ENCODE measurements around the gene HLA-DRA. TPM values are rescaled to one million over a fixed set of nuclear protein-coding genes. Genes with fewer than 3 reads are reported as not detected.

HLA-DRA gene
- total RNA-seq, 1 donor from 2014 or later, result not detected

DNA sequence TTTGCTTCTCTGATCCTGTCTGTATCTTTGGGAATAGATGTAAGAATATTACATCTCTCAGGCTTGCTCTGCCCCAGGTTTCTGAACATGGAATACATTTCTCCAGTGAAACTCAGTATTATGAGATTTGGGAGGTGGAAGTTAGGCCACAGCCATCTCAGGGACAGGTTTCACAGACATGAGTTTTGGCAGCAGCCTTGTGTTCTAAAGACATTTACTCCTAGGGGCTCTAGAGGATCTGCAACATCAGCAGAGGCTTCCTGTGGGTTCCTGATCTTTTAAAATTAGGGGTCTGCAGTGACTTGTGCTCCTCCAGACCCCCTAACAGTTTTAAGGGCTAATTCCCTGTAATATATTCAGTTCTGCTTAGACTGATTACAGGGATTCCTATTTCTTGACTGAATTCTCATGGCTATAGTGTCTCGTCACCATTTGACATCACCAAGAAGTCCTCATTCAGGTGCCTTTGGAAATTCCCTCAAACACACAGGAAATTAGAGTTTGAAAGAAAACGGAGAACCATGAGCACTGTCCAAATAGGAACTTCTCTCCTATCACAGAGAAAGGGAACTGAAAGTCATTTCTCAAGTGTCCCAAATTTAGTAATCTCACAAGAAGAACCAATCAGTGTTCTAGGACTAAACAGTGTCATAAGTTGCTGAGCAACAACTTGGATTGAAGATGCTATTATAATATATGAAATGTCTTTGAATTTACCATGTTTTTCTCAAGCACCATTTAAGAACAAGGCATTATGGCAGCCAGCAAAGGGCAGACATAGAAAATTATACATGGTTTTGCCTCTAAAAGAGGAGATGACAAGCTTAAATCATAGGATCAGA lies 2.5 kb upstream of the HLA-DRA start:
- TF ChIP-seq CTCF (IDR thresholded peaks at IDR 0.05; ENCODE audit: partially characterized antibody, unreplicated experiment), result no peak
- Mint-ChIP-seq H3K36me3 (ENCODE audit: unreplicated experiment) (no peaks in the 10 kb centered on the region), H3K4me1 (ENCODE audit: low read depth, unreplicated experiment) (no peaks in the 10 kb centered on the region), H3K4me3 (ENCODE audit: unreplicated experiment) (no peak overlapping the region), H3K9me3 (ENCODE audit: unreplicated experiment) (no peaks in the 10 kb centered on the region), H3K27ac (ENCODE audit: unreplicated experiment) (no peak overlapping the region), H3K27me3 (ENCODE audit: unreplicated experiment) (no peaks in the 10 kb centered on the region)
- DNase-seq, result no peak

DNA sequence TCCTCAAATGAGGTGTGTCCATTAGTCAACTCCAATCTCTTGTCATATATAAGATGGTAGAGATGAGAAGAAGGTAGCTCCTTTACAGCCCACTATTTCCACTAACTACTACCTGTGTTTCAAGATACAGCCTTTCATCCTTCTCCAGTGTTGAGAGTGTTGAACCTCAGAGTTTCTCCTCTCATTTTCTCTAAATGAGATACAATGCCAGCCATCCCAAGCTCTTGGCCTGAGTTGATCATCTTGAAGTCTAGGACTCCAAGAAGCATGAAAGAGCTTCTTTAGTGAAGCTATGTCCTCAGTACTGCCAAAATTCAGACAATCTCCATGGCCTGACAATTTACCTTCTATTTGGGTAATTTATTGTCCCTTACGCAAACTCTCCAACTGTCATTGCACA lies 548 bp upstream of the HLA-DRA start:
- no peak overlapping the region for H3K4me3 Mint-ChIP-seq (ENCODE audit: unreplicated experiment)
- no peak overlapping the region for H3K27ac Mint-ChIP-seq (ENCODE audit: unreplicated experiment)
- H3K27me3 Mint-ChIP-seq (ENCODE audit: unreplicated experiment), result no peaks in the 10 kb centered on the region
- H3K4me1 Mint-ChIP-seq (ENCODE audit: low read depth, unreplicated experiment), result no peaks in the 10 kb centered on the region
- DNase-seq, result no peak
- peaks cover 3% of the 10 kb centered on the region for H3K9me3 Mint-ChIP-seq (ENCODE audit: unreplicated experiment)
- H3K36me3 Mint-ChIP-seq (ENCODE audit: unreplicated experiment), result no peaks in the 10 kb centered on the region
- TF ChIP-seq CTCF (IDR thresholded peaks at IDR 0.05; ENCODE audit: partially characterized antibody, unreplicated experiment), result no peak

DNA sequence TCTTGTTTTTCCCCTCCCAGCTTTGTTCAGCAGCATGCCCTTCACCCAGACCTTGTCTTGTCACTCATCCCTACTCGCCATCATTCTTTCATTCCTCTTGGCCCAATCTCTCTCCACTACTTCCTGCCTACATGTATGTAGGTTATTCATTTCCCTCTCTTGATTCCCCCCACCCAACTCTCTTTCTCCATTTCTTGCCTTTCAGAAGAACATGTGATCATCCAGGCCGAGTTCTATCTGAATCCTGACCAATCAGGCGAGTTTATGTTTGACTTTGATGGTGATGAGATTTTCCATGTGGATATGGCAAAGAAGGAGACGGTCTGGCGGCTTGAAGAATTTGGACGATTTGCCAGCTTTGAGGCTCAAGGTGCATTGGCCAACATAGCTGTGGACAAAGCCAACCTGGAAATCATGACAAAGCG lies 2.6 kb downstream of the HLA-DRA start:
- no peak overlapping the region for H3K4me3 Mint-ChIP-seq (ENCODE audit: unreplicated experiment)
- no peaks in the 10 kb centered on the region for H3K4me1 Mint-ChIP-seq (ENCODE audit: low read depth, unreplicated experiment)
- H3K27me3 Mint-ChIP-seq (ENCODE audit: unreplicated experiment), result no peaks in the 10 kb centered on the region
- no peaks in the 10 kb centered on the region for H3K36me3 Mint-ChIP-seq (ENCODE audit: unreplicated experiment)
- H3K27ac Mint-ChIP-seq (ENCODE audit: unreplicated experiment), result no peak overlapping the region
- peaks cover 3% of the 10 kb centered on the region for H3K9me3 Mint-ChIP-seq (ENCODE audit: unreplicated experiment)
- TF ChIP-seq CTCF (IDR thresholded peaks at IDR 0.05; ENCODE audit: partially characterized antibody, unreplicated experiment), result no peak
- DNase-seq, result no peak

DNA sequence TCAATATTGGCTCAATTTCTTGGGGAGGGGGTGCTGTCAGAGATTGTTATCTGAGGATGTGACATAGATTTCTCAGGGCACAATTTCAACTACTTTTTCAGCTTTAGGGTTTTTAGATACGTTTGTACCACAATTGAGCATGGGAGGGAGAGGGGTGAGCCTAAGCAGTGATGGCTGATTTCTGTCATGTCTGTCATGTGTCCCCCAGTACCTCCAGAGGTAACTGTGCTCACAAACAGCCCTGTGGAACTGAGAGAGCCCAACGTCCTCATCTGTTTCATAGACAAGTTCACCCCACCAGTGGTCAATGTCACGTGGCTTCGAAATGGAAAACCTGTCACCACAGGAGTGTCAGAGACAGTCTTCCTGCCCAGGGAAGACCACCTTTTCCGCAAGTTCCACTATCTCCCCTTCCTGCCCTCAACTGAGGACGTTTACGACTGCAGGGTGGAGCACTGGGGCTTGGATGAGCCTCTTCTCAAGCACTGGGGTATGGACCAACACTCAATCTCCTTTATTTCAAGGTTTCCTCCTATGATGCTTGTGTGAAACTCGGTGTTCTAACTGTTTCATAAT lies 3.4 kb downstream of the HLA-DRA start:
- no peak for TF ChIP-seq CTCF (IDR thresholded peaks at IDR 0.05; ENCODE audit: partially characterized antibody, unreplicated experiment)
- Mint-ChIP-seq H3K27me3 (ENCODE audit: unreplicated experiment) (peaks cover 2% of the 10 kb centered on the region), H3K4me3 (ENCODE audit: unreplicated experiment) (no peak overlapping the region), H3K9me3 (ENCODE audit: unreplicated experiment) (peaks cover 3% of the 10 kb centered on the region), H3K4me1 (ENCODE audit: low read depth, unreplicated experiment) (no peaks in the 10 kb centered on the region), H3K36me3 (ENCODE audit: unreplicated experiment) (no peaks in the 10 kb centered on the region), H3K27ac (ENCODE audit: unreplicated experiment) (no peak overlapping the region)
- no peak for DNase-seq

- no peak for DNase-seq
- no peak for TF ChIP-seq CTCF (IDR thresholded peaks at IDR 0.05; ENCODE audit: partially characterized antibody, unreplicated experiment)
- Mint-ChIP-seq H3K4me1 (ENCODE audit: low read depth, unreplicated experiment) (no peaks in the 10 kb centered on the region), H3K27me3 (ENCODE audit: unreplicated experiment) (peaks cover 2% of the 10 kb centered on the region), H3K36me3 (ENCODE audit: unreplicated experiment) (no peaks in the 10 kb centered on the region), H3K27ac (ENCODE audit: unreplicated experiment) (no peak overlapping the region), H3K9me3 (ENCODE audit: unreplicated experiment) (peaks cover 3% of the 10 kb centered on the region), H3K4me3 (ENCODE audit: unreplicated experiment) (no peak overlapping the region)
Measured at GRCh38 chr6:32444433-32444832, 4.7 kb downstream of the HLA-DRA start.
